GDM1 (cell line): ENCODE results near the gene TRABD2A.
"Not testable (repeated sequence)": the region's sequence is repeated elsewhere in the genome, so short reads cannot be mapped to it uniquely, and the experiment has no call there.

ENCODE experiments used
- DNase-seq: peaks from one replicate; lab custom pipeline; 2025; lab: John Stamatoyannopoulos, UW

TRABD2A gene

GRCh38 chr2:84880645-84881521 lies at the start of gene TRABD2A:
Gene TRABD2A (minus strand): TSS chr2:84881084. CDS start chr2:84881039, 45 bp downstream.
- no peak for DNase-seq

- DNase-seq = no peak
Observed at GRCh38 chr2:84927275-84927627, 46.4 kb upstream of the TRABD2A start.

GRCh38 chr2:84925724-84926376 lies 45.0 kb upstream of the TRABD2A start:
- DNase-seq = peak; percentile 88

- DNase-seq = no peak
Observed at GRCh38 chr2:84925336-84925723, 44.4 kb upstream of the TRABD2A start.

GRCh38 chr2:84924173-84925106 lies 43.6 kb upstream of the TRABD2A start:
- DNase-seq = peak; percentile 73

DNA sequence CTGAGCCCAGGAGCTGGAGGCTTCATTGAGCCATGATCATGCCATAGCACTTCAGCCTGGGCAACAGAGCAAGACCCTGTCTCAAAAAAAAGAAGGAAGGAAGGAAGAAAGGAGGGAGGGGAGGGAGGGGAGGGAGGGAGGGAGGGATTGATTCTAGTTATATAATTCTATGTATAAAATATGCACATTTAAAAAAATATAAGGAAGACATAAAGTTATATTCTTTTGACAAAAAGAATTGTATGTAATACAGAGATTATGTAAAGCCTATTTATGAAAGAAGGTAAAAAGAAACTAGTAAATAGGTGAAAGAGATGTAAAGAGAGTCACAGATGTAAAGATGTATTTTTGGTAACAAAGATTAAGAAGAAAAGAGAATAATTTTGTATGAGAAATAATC lies 42.1 kb upstream of the TRABD2A start:
- DNase-seq = no peak

- no peak for DNase-seq
Observed at GRCh38 chr2:84919885-84920580, 39.1 kb upstream of the TRABD2A start.

DNA sequence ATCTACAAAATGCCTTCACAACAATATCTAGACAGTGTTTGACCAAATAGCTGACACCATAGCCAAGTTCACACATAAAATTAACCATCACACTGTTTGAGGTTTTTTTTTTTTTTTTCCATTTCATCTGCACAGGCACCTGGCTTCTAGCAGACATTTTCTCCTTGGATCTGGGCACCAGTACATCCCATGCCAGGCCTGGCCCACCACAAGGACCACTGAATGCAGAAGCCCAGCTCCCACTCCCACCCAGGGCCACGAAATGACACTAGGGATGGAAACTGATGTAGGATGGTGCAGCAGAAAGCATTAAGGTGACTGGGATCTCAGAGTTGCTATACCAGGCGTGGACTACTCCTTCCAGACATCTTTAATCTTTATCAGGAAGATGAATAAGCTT lies 37.5 kb upstream of the TRABD2A start:
- DNase-seq = no peak

GRCh38 chr2:84917821-84918220 lies 36.9 kb upstream of the TRABD2A start:
- not testable (repeated sequence) for DNase-seq

DNA sequence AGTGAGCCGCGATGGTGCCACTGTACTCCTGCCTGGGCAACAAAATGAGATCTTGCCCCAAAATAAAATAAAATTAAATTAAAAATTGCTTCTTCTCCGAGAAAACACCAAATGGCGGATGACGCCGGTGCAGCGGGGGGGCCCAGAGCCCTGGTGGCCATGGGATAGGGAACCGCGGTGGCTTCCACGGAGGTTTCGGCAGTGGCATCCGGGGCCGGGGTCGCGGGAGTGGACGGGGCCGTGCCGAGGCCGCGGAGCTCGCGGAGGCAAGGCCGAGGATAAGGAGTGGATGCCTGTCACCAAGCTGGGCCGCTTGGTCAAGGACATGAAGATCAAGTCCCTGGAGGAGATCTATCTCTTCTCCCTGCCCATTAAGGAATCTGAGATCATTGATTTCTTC lies 34.8 kb upstream of the TRABD2A start:
- not testable (repeated sequence) for DNase-seq

GRCh38 chr2:84914334-84914733 lies 33.5 kb upstream of the TRABD2A start:
- DNase-seq = no peak

DNA sequence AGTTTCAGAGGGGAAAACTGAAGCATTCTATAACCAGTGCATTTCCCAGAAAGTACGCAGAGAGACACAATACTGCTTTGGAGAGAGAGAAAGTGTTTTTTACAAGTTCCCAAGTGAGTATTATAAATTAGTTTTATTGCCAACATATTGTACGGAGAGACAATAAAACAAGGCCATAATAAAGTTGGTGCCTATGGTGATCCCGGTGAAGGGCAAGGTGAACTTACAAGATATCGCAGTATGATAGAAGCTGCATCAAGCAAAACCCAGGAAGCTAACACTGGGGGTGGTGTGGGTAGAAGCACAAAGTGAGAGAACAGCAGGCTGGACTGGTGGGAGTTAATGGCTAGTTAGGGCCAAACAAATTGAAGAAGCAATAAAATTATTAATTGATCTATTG lies 32.1 kb upstream of the TRABD2A start:
- no peak for DNase-seq

- DNase-seq = no peak
Observed at GRCh38 chr2:84911135-84911678, 30.3 kb upstream of the TRABD2A start.

DNA sequence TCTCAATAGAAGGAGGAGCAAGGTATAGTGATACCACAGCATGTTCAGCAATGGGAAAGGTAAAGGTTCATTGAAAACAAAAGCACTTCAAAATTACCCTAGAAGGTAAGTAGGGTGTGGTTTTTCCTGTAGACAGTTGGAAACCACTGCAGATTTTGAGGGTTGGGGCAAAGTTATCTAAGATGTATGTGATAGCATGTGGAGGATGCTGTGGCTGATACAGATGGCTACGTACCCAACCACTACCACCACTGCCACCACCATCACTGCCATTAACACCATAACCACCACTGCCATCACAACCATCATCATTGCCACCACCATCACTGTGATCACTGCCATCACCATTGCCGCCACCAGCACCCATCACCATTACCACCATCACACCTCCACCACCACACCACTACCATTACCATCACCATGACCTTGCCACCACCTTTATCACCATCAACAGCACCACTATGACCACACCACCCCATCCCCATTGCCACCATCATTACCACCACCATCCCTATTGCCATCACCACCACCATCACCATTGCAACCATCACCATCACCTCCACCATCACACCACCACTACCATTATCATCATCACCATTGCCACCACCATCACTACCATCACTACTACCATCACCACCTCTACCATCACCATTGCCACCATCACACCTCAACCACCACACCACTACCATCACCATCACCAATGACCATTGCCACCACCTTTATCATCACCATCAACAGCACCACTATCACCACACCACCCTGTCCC lies 28.2 kb upstream of the TRABD2A start:
- DNase-seq = no peak

DNA sequence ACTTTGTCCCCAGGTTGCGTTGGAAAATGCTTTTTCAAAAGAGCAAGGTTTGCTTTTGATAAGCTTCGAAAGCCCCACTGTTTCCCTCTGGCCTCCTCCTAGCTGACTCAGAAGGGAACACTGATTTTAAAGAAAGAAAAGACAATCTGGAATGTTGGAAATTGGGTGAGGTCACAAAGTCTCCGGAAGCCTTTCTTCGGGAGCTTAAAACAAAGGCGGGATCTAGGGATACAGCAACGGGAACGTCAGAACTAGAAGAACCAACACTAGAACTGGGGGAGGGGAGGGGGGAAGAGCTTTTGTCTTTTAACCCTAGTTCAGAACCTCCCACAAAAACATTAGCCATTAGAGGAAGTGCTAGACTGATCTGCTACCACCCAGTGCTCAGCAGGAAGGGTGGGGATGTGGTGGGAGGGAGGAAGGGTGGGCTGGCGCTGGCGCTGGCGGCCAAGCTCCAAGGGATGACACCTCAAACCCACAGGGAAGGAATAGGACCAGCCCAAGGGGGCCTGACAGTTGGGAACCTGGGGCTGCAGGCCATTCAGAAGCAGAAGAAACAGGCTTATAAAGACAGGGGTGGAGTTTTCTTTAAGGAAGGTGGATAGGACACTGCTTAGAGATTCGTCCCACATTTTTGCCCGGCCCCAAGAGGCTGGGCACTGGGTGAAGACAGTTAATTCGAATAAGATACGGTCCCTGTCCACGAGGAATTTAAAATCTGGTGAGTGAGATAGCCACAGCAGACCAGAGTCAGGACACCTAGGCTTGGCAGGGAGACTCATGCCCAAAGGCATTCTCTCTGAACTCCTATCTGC lies 26.2 kb upstream of the TRABD2A start:
- peak; percentile 72 for DNase-seq

- DNase-seq = no peak
Observed at GRCh38 chr2:84906108-84906899, 25.4 kb upstream of the TRABD2A start.

DNA sequence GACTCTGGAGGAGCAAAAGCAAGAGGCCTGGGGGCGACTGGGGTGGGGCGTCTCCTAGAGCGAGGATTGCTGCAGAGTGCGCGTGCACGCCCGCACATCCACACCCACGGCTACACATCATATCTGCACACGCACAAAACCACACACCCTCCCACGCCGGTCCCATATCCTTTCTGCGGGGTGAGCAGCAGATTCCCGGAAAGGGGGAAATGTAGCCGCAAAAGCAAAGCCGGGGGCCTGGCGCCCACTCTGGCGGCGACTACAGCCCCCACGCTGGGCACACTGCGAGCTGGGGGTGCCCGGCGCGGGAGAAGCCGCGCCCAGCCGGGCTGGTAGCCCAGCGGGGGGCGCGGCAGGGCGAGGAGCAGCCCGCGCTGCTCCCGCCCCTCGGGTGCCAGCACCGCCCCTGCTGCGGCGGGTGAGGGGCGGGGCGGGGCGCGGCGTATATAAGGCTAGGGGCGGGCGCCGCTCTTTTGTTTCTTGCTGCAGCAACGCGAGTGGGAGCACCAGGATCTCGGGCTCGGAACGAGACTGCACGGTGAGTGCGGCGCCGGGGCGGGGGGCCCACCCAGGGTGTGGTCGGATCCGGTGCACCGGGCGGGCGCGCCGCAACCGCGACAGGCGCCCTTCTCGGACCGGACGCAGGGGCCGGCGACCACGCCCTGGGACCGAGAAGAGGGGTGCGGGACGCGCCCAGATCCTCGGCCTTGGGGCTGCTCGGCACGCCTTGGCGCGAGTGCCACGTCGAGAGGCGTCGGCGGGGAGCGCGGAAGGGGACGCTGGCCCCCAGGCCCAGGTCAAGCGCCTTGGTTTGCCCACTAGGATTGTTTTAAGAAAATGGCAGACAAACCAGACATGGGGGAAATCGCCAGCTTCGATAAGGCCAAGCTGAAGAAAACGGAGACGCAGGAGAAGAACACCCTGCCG lies 24.6 kb upstream of the TRABD2A start, which contains the start of gene TMSB10:
TMSB10 (plus strand) TSS at position 476 of the 927 bp plus-strand sequence.
- peak; percentile 77 for DNase-seq

GRCh38 chr2:84904717-84905174 lies 23.9 kb upstream of the TRABD2A start:
- DNase-seq = no peak
